Measurements from ENCODE around the gene CTBP2. TPM values are rescaled to one million over a fixed set of nuclear protein-coding genes. Genes with fewer than 3 reads are reported as not detected.
A peak's percentile ranks its signal among the peaks of the same experiment; 100 is the strongest.

CTBP2 gene
- total and polyA plus RNA-seq, 2 donors from 2014 or later: 33.1 to 111 TPM

- H3K27ac ChIP-seq (ENCODE audit: low read depth in 2 of 2, low read length in 2 of 2): no peak overlapping the region
- H3K27me3 ChIP-seq (ENCODE audit: control insufficient read depth, insufficient read depth, low read length): no peaks in the 10 kb centered on the region
- DNase-seq: peak in 3 of 5 donors; percentile 6 to 71 (median 33)
- intact Hi-C loops (cut with DNase I): no loop called here
- no peak overlapping the region for H3K4me3 ChIP-seq (ENCODE audit: low read length in 3 of 3)
- TF ChIP-seq, protein P1, sequence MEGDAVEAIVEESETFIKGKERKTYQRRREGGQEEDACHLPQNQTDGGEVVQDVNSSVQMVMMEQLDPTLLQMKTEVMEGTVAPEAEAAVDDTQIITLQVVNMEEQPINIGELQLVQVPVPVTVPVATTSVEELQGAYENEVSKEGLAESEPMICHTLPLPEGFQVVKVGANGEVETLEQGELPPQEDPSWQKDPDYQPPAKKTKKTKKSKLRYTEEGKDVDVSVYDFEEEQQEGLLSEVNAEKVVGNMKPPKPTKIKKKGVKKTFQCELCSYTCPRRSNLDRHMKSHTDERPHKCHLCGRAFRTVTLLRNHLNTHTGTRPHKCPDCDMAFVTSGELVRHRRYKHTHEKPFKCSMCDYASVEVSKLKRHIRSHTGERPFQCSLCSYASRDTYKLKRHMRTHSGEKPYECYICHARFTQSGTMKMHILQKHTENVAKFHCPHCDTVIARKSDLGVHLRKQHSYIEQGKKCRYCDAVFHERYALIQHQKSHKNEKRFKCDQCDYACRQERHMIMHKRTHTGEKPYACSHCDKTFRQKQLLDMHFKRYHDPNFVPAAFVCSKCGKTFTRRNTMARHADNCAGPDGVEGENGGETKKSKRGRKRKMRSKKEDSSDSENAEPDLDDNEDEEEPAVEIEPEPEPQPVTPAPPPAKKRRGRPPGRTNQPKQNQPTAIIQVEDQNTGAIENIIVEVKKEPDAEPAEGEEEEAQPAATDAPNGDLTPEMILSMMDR (IDR thresholded peaks at IDR 0.05; ENCODE audit: borderline replicate concordance, extremely low read depth, insufficient read depth): no peak
- no peaks in the 10 kb centered on the region for H3K9me3 ChIP-seq (ENCODE audit: control insufficient read depth in 2 of 3, insufficient read depth in 1 of 3, low read length in 3 of 3)
- peaks cover 0 to under 1% (median 0%) of the 10 kb centered on the region in 3 donors for H3K4me1 ChIP-seq (ENCODE audit: control insufficient read depth in 2 of 3, insufficient read depth in 2 of 3, low read depth in 1 of 3, low read length in 3 of 3)
- no peak for FAIRE-seq
- H3K36me3 ChIP-seq (ENCODE audit: control insufficient read depth in 2 of 3, insufficient read depth in 3 of 3, low read length in 3 of 3): peaks cover 11 to 71% (median 49%) of the 10 kb centered on the region in 3 donors
- H3K9ac ChIP-seq (ENCODE audit: low read length in 3 of 3): no peak overlapping the region
Observed at GRCh38 chr10:124994573-124995473, 165.5 kb downstream of the CTBP2 start.

DNA sequence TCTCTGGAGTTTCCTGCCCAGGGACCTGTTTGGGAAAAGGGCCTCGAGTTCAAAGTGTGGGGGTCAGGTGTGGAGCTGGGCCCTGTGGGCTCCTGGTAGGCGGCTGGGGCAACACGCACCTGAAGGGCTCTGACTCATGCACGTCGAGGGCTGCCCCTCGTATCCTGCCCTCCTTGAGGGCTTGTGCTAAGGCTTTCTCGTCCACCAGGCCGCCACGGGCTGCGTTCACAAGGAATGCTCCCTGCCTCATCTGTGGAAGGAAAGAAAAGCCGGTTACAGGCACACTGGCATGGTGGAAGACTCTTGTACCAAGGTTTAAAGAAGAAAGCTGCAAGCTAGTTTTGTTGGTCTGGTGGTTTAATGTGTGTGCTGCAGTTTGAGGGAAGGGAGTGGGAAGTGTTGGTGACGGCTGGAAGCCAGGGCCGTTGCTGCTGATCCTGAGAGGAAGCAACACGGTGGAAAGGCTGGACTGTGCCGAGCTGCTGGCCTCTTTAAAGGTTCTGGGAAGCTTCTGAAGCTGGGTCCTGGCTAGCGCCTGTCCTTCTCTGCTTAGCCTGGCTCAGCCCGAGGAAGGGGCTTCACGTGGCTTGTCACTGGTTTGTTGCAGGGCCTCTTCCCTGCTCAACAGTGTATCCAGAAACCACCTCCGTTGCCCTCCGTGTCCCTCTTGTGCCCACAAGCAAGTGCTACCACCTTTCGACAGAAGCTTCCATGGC, 166.5 kb downstream of the CTBP2 start:
- DNase-seq: peak in 1 of 5 donors; percentile 6
- no peaks in the 10 kb centered on the region for H3K9me3 ChIP-seq (ENCODE audit: control insufficient read depth in 2 of 3, insufficient read depth in 1 of 3, low read length in 3 of 3)
- H3K27ac ChIP-seq (ENCODE audit: low read depth in 2 of 2, low read length in 2 of 2): no peak overlapping the region
- H3K4me1 ChIP-seq (ENCODE audit: control insufficient read depth in 2 of 3, insufficient read depth in 2 of 3, low read depth in 1 of 3, low read length in 3 of 3): no peaks in the 10 kb centered on the region
- no peaks in the 10 kb centered on the region for H3K27me3 ChIP-seq (ENCODE audit: control insufficient read depth, insufficient read depth, low read length)
- TF ChIP-seq, protein P1 (IDR thresholded peaks at IDR 0.05; ENCODE audit: borderline replicate concordance, extremely low read depth, insufficient read depth): no peak
- no peak overlapping the region for H3K4me3 ChIP-seq (ENCODE audit: low read length in 3 of 3)
- intact Hi-C loops (cut with DNase I): no loop called here
- no peak for FAIRE-seq
- no peak overlapping the region for H3K9ac ChIP-seq (ENCODE audit: low read length in 3 of 3)
- peaks cover 11 to 66% (median 46%) of the 10 kb centered on the region in 3 donors for H3K36me3 ChIP-seq (ENCODE audit: control insufficient read depth in 2 of 3, insufficient read depth in 3 of 3, low read length in 3 of 3)

- FAIRE-seq (no peak), DNase-seq (peak in 1 of 5 donors; percentile 4)
- Histone ChIP-seq H3K4me1 (ENCODE audit: control insufficient read depth in 2 of 3, insufficient read depth in 2 of 3, low read depth in 1 of 3, low read length in 3 of 3) (no peaks in the 10 kb centered on the region), H3K36me3 (ENCODE audit: control insufficient read depth in 2 of 3, insufficient read depth in 3 of 3, low read length in 3 of 3) (peaks cover 11 to 66% (median 46%) of the 10 kb centered on the region in 3 donors), H3K9ac (ENCODE audit: low read length in 3 of 3) (no peak overlapping the region), H3K27ac (ENCODE audit: low read depth in 2 of 2, low read length in 2 of 2) (no peak overlapping the region), H3K27me3 (ENCODE audit: control insufficient read depth, insufficient read depth, low read length) (no peaks in the 10 kb centered on the region), H3K9me3 (ENCODE audit: control insufficient read depth in 2 of 3, insufficient read depth in 1 of 3, low read length in 3 of 3) (no peaks in the 10 kb centered on the region), H3K4me3 (ENCODE audit: low read length in 3 of 3) (no peak overlapping the region)
- intact Hi-C loops (cut with DNase I): no loop called here
- TF ChIP-seq, protein P1 (IDR thresholded peaks at IDR 0.05; ENCODE audit: borderline replicate concordance, extremely low read depth, insufficient read depth): no peak
Observed at GRCh38 chr10:124993345-124993708, 167.0 kb downstream of the CTBP2 start.

Measured in kidney (tissue), 14 donors.